Stimulated activated CD4-positive, alpha-beta T cell treated with anti-CD3 and anti-CD28 coated beads, Interleukin-12 subunit alpha, Interleukin-12 subunit beta, amount 100 ng/mL, for 24 hours (primary cell): ENCODE results near the gene IFT81.

ENCODE experiments used
- DNase-seq, 2 experiments: peaks; one replicate each; pipeline ENCODE4 v3.0.0-alpha.2; 2020; ENCODE audit warnings: low read depth in 2 of 2

Gene IFT81

DNA sequence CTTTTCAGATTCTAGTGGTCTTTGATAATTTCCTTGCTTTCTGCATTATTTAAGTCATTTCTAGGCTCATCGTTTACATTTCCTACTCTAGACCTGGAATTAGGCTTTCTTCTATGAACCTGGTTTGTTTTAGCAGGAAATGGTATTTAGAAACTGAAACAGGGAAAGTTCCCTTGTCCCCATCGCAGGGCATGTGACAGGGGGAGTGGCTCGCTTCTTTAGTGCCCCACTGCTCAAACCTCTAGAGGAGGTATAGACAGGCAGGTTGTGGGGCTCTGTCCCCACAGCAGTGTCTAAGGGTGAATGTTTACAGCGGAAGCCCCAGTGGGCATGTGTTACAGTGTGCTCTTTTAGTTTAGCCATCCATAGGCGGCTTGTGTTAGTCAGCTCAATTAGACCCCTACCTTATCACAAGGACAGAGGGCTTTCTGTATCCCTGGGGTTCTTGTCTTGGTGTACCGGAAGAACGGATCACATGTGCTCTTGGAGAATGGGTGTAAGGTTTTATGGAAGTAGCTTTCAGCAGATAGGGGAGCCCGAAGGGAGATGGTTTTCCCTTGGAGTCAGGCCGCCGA is 25.0 kb downstream of the IFT81 start:
- no peak for DNase-seq

- DNase-seq, result no peak
Measured at GRCh38 chr12:110156766-110157165, 32.6 kb downstream of the IFT81 start.

GRCh38 chr12:110157539-110157938 is 33.4 kb downstream of the IFT81 start:
- DNase-seq, result no peak

GRCh38 chr12:110159671-110160245 is 35.6 kb downstream of the IFT81 start:
- no peak for DNase-seq

- DNase-seq, result no peak
Measured at GRCh38 chr12:110165540-110166159, 41.5 kb downstream of the IFT81 start.

DNA sequence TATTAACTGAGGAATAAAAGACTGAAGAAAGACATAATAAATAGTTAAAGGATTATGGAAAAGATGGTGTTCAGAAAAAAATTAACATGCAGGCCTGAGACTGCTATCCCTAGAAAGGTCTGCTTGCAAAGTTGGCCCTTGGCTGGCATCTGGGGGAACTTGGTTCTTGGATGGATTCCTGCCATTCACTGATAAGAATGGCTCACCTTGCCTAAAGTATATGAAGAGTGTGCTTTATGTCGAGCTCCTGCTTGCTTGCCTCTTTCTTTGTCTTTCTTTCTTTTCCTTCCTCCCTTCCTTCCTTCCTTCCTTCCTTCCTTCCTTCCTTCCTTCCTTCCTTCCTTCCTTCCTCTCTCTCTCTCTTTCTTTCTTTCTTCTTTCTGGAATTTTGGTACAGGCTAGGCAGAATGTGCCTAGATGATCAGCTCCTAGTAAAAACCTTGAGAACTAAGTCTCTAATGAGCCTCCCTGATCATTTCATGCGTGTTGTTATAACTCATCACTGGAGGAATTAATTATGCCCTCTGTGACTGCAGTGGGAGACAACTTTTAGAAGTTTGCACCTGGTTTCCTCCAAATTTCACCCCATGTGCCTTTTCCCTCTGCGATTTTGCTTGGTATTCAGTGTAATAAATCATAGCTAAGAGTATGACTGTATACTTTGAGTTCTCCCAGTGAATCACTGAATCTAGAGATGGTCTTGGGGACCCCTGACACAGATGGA is 44.7 kb downstream of the IFT81 start:
- DNase-seq, result no peak

GRCh38 chr12:110170535-110171185 is 46.5 kb downstream of the IFT81 start:
- DNase-seq, result no peak

DNA sequence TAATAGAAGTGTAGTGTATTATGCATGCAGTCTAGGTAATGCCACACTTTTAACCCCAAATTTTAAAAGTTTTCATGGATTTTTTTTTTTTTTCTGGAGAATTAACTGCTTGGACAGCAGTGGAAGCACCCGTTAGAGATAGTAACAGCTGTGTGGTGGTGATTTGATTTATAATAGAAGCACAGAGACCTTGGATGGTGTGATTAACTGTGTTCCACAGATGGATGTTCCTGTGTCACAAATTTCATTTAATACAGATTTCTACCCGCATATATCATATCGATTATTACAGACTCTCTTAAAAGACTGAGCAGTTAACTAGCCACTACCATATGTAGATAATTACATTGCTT is 47.0 kb downstream of the IFT81 start:
- DNase-seq, result no peak

DNA sequence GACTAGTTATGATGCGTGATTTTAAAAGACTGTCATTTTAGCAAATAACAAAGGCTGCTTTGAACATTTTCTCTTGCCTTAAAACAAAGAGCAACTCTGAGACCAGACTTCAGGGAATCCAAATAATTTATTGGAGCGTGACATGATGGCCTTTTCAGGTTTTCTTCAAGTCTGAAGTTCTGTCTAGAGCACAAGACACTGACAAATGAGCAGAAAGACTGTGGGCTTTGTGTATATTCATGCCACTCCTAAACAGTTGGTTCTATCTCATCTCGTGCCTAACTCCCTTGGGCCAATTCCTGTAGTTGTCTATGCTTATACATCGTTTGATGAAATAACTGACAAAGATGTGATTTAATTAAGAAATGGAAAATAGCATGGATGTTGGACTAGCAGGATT is 47.5 kb downstream of the IFT81 start:
- DNase-seq, result no peak

DNA sequence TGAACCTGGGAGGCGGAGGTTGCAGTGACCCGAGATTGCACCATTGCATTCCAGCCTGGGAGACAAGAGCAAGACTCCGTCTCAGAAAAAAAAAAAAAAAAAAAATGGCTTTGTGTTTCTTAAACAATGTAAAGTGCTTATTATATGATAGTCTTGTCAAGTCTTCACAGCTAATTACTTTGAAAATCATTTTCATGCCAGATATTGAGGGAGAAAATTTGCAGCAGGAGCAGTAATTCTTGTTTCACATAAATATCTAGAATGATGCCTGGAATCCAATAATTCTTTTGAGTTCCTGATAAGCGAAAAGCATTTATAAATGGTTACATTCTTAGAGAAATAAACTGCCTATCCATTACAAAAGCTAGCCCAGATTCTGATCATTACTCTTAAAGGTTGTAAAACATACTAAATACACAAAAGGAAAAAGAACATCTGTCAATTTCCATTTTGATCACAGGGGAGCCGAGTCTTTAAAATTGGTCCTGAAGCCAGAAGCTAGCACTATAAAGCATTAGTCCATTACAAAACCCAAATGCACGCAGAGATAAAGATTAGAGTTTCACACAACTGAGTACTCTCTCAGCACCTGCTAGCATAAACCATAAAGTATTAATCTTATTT is 50.3 kb downstream of the IFT81 start:
- DNase-seq, result no peak

- DNase-seq, result no peak
Measured at GRCh38 chr12:110175201-110175600, 51.0 kb downstream of the IFT81 start.

DNA sequence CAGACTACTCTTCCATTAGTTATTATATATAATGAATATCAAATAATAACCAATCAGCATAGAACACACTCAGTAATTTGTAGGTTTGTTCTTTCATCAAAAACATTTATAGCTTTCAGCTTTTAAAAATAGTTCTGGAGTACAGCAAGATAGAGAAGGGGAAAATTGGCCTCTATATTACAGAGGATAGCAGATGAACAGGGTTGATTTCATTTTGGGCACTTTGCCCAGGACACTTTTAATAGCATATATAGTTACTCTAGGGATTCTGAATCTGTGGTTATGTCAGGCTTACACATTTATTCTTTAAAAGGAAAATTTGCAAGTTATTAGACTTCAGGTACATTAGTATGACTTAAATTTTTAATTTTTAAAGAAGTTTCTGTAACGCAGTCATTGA is 52.6 kb downstream of the IFT81 start:
- no peak for DNase-seq

DNA sequence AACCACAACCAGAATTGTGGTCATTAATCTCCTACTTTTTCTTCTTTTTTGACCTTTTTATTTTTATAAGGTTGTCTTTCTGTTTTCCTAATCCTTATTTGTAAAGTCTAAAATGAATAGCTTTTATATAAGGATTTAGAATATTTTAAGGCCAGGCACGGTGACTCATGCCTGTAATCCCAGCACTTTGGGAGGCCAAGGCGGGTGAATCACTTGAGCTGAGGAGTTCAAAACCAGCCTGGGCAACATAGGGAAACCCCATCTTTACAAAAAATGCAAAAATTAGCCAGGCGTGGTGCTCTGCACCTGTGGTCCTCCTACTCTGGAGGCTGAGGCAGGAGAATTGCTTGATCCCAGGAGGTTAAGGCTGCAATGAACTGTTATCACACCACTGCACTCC is 55.1 kb downstream of the IFT81 start:
- DNase-seq, result no peak

DNA sequence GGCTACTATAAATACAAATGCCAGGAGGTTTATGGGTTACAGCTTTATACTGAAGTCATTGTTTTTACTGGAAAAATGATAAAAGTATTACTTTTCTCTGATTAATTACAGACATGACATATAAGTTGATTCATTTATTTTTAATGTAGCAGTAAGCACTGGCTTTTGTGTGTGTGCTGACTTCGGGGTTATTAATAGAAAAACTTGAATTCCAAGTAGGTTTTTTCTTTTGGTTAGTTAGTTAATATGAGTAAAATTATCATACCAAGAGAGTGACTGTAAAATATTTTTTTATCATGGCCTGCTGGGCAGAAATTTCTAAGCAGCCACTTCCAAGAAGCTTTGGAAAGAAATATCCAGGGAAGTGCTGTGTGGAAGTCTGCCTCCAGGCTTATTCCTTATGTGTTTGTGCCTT is 56.4 kb downstream of the IFT81 start:
- no peak for DNase-seq

- DNase-seq, result no peak
Measured at GRCh38 chr12:110182281-110182680, 58.1 kb downstream of the IFT81 start.

DNA sequence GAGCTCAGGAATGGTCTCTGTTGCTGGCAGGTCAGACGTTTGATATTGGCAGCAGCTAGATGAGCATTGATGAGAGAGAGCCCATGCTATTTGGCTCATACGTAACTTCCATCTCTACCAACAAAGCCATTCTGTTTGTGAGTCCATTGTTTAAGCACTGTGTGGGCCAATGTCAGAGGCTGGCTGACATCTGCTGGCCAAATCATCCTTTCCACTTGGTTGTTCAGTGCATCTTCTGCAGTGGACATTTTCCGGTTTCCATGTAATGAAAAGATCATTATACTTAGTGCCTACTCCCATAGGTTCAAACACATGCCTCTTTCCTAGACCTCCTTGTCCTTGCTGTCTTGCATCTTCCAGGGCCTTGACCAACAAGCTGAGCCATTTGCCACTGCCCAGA is 59.2 kb downstream of the IFT81 start:
- DNase-seq, result no peak

- no peak for DNase-seq
Measured at GRCh38 chr12:110185626-110186025, 61.5 kb downstream of the IFT81 start.

DNA sequence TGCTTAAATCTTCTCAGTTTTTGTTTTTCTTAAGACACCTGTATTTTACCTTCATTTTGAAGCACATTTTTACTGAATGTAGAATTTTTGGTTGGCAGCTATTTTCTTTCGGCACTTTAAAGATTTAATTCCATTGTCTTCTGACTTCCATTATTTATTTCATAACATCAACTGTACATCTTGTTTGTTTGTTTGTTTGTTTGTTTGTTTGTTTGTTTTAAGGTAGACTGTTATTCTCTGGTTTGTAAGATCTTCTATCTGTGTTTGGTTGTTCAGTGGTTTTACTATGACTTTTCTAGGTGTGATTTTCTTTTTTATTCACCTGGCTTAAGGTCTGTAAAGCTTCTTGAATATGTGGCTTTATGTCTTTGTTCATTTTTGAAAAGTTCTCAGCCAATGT is 61.9 kb downstream of the IFT81 start:
- no peak for DNase-seq

- DNase-seq, result no peak
Measured at GRCh38 chr12:110193196-110193595, 69.0 kb downstream of the IFT81 start.

- DNase-seq, result no peak
Measured at GRCh38 chr12:110197003-110197402, 72.8 kb downstream of the IFT81 start.

DNA sequence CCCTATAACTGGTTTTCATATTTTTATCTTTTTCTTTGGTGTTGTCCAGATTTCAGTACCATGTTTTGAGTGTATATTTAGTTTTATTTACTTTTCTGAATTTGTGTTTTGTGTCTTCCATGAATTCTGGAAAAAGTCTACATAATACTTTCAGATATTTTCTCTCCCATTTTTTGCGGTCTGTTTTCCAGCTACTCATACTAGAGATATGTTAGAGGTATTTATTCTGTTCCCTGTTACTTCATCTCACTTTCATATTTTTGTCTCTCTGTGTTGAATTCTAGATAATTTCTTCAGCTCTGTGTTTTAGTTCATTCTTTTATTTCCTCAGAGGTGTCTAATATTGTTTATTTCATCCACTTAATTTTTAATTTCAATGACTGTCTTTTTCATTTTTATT is 74.2 kb downstream of the IFT81 start:
- DNase-seq, result no peak
